GM12878 (cell line): Measurements from ENCODE around the gene AKT1. TPM values are rescaled to one million over a fixed set of nuclear protein-coding genes. Genes with fewer than 3 reads are reported as not detected.

ENCODE experiments used
- ATAC-seq: fragments of 200-7000 bp; cut with Tn5 transposase; 3 replicates; pipeline ENCODE4 v1.9.1; 2020; ENCODE audit warnings: mild to moderate bottlenecking, moderate library complexity
- BruUV-seq: library from RNA; stranded (reverse); fragments of 400-500 nt; replicated peaks from 2 replicates; lab custom pipeline; 2021; lab: Mats Ljungman, UMichigan
- CTCF ChIA-PET: fragments of 300-600 bp; sonication (Branson Sonifier 250); formaldehyde crosslinking; extraction: SDS; loops from one replicate; lab custom pipeline; 2021; ENCODE audit warnings: inconsistent platforms; lab: Yijun Ruan, JAX
- POLR2A ChIA-PET: fragments of 350-600 bp; formaldehyde crosslinking; extraction: SDS; loops from one replicate; lab custom pipeline; 2021; ENCODE audit warnings: inconsistent platforms; lab: Charles Lee
- RAD21 ChIA-PET: fragments of 300-600 bp; sonication (Branson Sonifier 250); formaldehyde crosslinking; loops from one replicate; lab custom pipeline; 2023; ENCODE audit warnings: antibody characterized with exemption; ENCODE audit not compliant: unreplicated experiment; lab: Charles Lee
- SMC1A ChIA-PET: fragments of 300-600 bp; sonication (Branson Sonifier 250); formaldehyde crosslinking; loops from one replicate; lab custom pipeline; 2023; ENCODE audit not compliant: unreplicated experiment, uncharacterized antibody; lab: Charles Lee
- DNase-seq: peaks from one replicate; pipeline ENCODE4 v3.0.0-alpha.2; 2011; ENCODE audit warnings: low read depth, low spot score
- FAIRE-seq: peaks from 3 replicates; lab custom pipeline; 2011; peaks lifted over from hg19 to GRCh38; lab: Jason Lieb, UNC
- H2AFZ ChIP-seq: 2 replicates; pipeline ENCODE4 v1.6.0; 2011; ENCODE audit warnings: low read depth, low read length, control low read depth; ENCODE audit not compliant: control insufficient read depth
- H3K27ac ChIP-seq: 2 replicates; pipeline ENCODE4 v1.5.1; 2011; ENCODE audit warnings: control low read depth; ENCODE audit not compliant: control insufficient read depth, insufficient read depth
- H3K27me3 ChIP-seq, 2 experiments: replicated peaks in 1 of 2; 2 replicates each; pipeline versions ENCODE4 v1.6.0 to v1.6.1; 2011; ENCODE audit warnings: low read length in 1 of 2; ENCODE audit not compliant: control insufficient read depth in 2 of 2, insufficient read depth in 2 of 2
- H3K36me3 ChIP-seq, 2 experiments: 2 replicates each; pipeline ENCODE4 v1.5.1; 2011; ENCODE audit warnings: low read length in 1 of 2; ENCODE audit not compliant: control insufficient read depth in 2 of 2, insufficient read depth in 2 of 2
- H3K4me1 ChIP-seq: 2 replicates; pipeline ENCODE4 v1.6.1; 2011; ENCODE audit warnings: mild to moderate bottlenecking, low read length, moderate library complexity, mixed read lengths; ENCODE audit not compliant: control insufficient read depth, insufficient read depth
- H3K4me2 ChIP-seq: 2 replicates; pipeline ENCODE4 v1.6.0; 2011; ENCODE audit warnings: control low read depth; ENCODE audit not compliant: control insufficient read depth, insufficient read depth
- H3K4me3 ChIP-seq: fragments of 200-600 bp; sonication (generic); 2 replicates; pipeline ENCODE4 v1.5.1; 2016
- H3K79me2 ChIP-seq: 2 replicates; pipeline ENCODE4 v1.6.0; 2011; ENCODE audit warnings: low read length; ENCODE audit not compliant: control insufficient read depth, insufficient read depth
- H3K9ac ChIP-seq: 2 replicates; pipeline ENCODE4 v1.8.0; 2011; ENCODE audit warnings: low read length, control low read depth, mixed read lengths; ENCODE audit not compliant: control insufficient read depth, insufficient read depth
- H3K9me3 ChIP-seq: replicated peaks from 3 replicates; pipeline ENCODE4 v1.5.1; 2011; ENCODE audit warnings: mild to moderate bottlenecking, low read length; ENCODE audit not compliant: control insufficient read depth, insufficient read depth
- H4K20me1 ChIP-seq: 2 replicates; pipeline ENCODE4 v1.6.0; 2011; ENCODE audit not compliant: control insufficient read depth, insufficient read depth
- CEBPB ChIP-seq, 2 experiments: fragments of 150-350 bp in 1 of 2; IDR thresholded peaks; 2 replicates each; pipeline ENCODE4 v1.6.1; 2012 to 2014; ENCODE audit warnings: low read depth in 2 of 2, low read length in 2 of 2, borderline replicate concordance in 1 of 2, inconsistent platforms in 1 of 2
- KLF5 ChIP-seq: fragments of 450-650 bp; IDR thresholded peaks from 2 replicates; pipeline ENCODE4 v1.6.1; 2014; ENCODE audit warnings: mild to moderate bottlenecking; ENCODE audit not compliant: partially characterized antibody
- MEF2A ChIP-seq: IDR thresholded peaks from 2 replicates; pipeline ENCODE4 v1.6.1; 2011; ENCODE audit warnings: low read depth, mild to moderate bottlenecking, low read length, moderate library complexity; ENCODE audit not compliant: insufficient read depth
- TCF7 ChIP-seq: IDR thresholded peaks from 2 replicates; pipeline ENCODE4 v1.6.1; 2014; ENCODE audit warnings: antibody characterized with exemption, borderline replicate concordance
- ZNF274 ChIP-seq: IDR thresholded peaks from one replicate; pipeline ENCODE4 v1.8.0; 2011; ENCODE audit not compliant: insufficient read length, insufficient read depth
- ZNF592 ChIP-seq: fragments of 450-650 bp; IDR thresholded peaks from 2 replicates; pipeline ENCODE4 v1.6.1; 2017; ENCODE audit warnings: mild to moderate bottlenecking, moderate library complexity
- WGBS: methylation state at CpG from one replicate; pipeline ENCODE4 v1.1.6; 2016; ENCODE audit warnings: low lambda C conversion rate; ENCODE audit not compliant: insufficient replicate concordance, insufficient coverage; ENCODE audit errors: missing lambda C conversion rate; 5-methylcytosine and 5-hydroxymethylcytosine counted together
- in situ Hi-C: fragments of 300-500 bp; cut with MboI; formaldehyde crosslinking; loops from 9 replicates; pipeline ENCODE4 v1.14.3; 2018; ENCODE audit warnings: mixed read lengths
- intact Hi-C: fragments of 100-400 bp; cut with micrococcal nuclease; formaldehyde crosslinking; loops from one replicate; pipeline ENCODE4 v1.14.2; 2022; ENCODE audit not compliant: unreplicated experiment
- polyA plus RNA-seq, 11 experiments: library from polyadenylated mRNA; depleted of rRNA in 4 of 11; unstranded in 6 of 11; stranded (reverse) in 5 of 11; fragments of >200 nt; fragmentation: Nextera tagmentation in 4 of 11; fragmentation: Illumina TruSeq in 1 of 11; extraction: Ambion mirVana in 4 of 11; extraction: Trizol in 1 of 11; gene quantifications; 1 replicate in 1 of 11; 2 replicates in 10 of 11; pipeline versions ENCODE4 v1.2.1 to v1.2.3, GENCODE V29; 2011 to 2016; ENCODE audit warnings: inconsistent platforms in 2 of 11, missing spikeins in 2 of 11, low read depth in 1 of 11
- total RNA-seq, 4 experiments: library from RNA; depleted of rRNA in 3 of 4; stranded (reverse); fragments of >200 nt in 3 of 4; fragmentation: Illumina TruSeq in 1 of 4; extraction: Trizol in 1 of 4; gene quantifications; 2 replicates each; pipeline versions ENCODE4 v1.2.1 to v1.2.3, GENCODE V29; 2013 to 2021

The AKT1 gene
- total and polyA plus RNA-seq, 10 of the 15 experiments (the other 5 are each of a cell fraction or from before 2014, with no cell fraction given): 0.63 to 110 (median 58.9) TPM

- TF ChIP-seq ZNF592 (no peak), MEF2A (no peak)
These were observed 60.4 kb downstream of the AKT1 start (continued) for GRCh38 chr14:104734991-104735779.

- BruUV-seq: no TSS peak
- no peak overlapping the region for H3K9ac ChIP-seq
- H3K27ac ChIP-seq: no peak overlapping the region
- intact Hi-C loops: no loop called here
- ChIA-PET SMC1A (no interaction called here), CTCF (no interaction called here)
- no peak for FAIRE-seq
- no peak for TF ChIP-seq CEBPB (IDR thresholded peaks at IDR 0.05; ENCODE audit: borderline replicate concordance in 1 of 2, low read depth in 2 of 2, low read length in 2 of 2)
- TF ChIP-seq KLF5: no peak
- TF ChIP-seq TCF7: no peak
- TF ChIP-seq ZNF274: no peak
- TF ChIP-seq, all 136 proteins: peak for 0
- Histone ChIP-seq H2AFZ (no peak overlapping the region), H3K4me2 (no peak overlapping the region), H3K4me3 (no peak overlapping the region), H3K36me3 (no peaks in the 10 kb centered on the region), H3K27me3 (no peaks in the 10 kb centered on the region; a peak in 3 of 4 replicates), H3K79me2 (no peaks in the 10 kb centered on the region), H3K4me1 (no peaks in the 10 kb centered on the region), H4K20me1 (no peaks in the 10 kb centered on the region), H3K9me3 (no peaks in the 10 kb centered on the region)
- RAD21 ChIA-PET: no interaction called here
- ATAC-seq (no peak), DNase-seq (no peak)
- 56% methylated on average over 9 of the region's 9 CpGs for WGBS
- POLR2A ChIA-PET: no interaction called here
- in situ Hi-C loops: no loop called here
These were observed 61.0 kb downstream of the AKT1 start for GRCh38 chr14:104734601-104734990.
